IMR-90 (cell line): ENCODE data around the gene RALGAPA1.

Source experiments
- CEBPB ChIP-seq: IDR thresholded peaks from 2 replicates; pipeline ENCODE4 v1.6.1; 2012; ENCODE audit warnings: low read depth, low read length, improper control_type of control experiment
- CTCF ChIP-seq: conservative IDR thresholded peaks from 2 replicates; pipeline ENCODE4 v1.5.1; 2012; ENCODE audit warnings: mild to moderate bottlenecking, low read depth, low read length, improper control_type of control experiment
- ELK1 ChIP-seq: fragments of 150-350 bp; IDR thresholded peaks from 2 replicates; pipeline ENCODE4 v1.6.1; 2016; ENCODE audit warnings: low read depth, mild to moderate bottlenecking, low read length, moderate library complexity, borderline replicate concordance
- FOS ChIP-seq: fragments of 150-350 bp; IDR thresholded peaks from 2 replicates; pipeline ENCODE4 v1.6.1; 2016; ENCODE audit warnings: low read depth, low read length
- MAFK ChIP-seq: IDR thresholded peaks from 2 replicates; pipeline ENCODE4 v1.6.1; 2012; ENCODE audit warnings: low read depth, low read length, improper control_type of control experiment
- MAZ ChIP-seq: IDR thresholded peaks from 2 replicates; pipeline ENCODE4 v1.6.1; 2012; ENCODE audit warnings: low read depth, mild to moderate bottlenecking, low read length, improper control_type of control experiment, moderate library complexity, borderline replicate concordance
- MXI1 ChIP-seq: IDR thresholded peaks from 2 replicates; pipeline ENCODE4 v1.6.1; 2012; ENCODE audit warnings: low read depth, mild to moderate bottlenecking, low read length, moderate library complexity, borderline replicate concordance
- POLR2A ChIP-seq: IDR thresholded peaks from 2 replicates; pipeline ENCODE4 v1.6.1; 2012; ENCODE audit warnings: mild to moderate bottlenecking, low read depth, low read length
- RAD21 ChIP-seq: IDR thresholded peaks from 2 replicates; pipeline ENCODE4 v1.6.1; 2012; ENCODE audit warnings: low read length, improper control_type of control experiment
- SMC3 ChIP-seq: fragments of 150-350 bp; IDR thresholded peaks from 2 replicates; pipeline ENCODE4 v1.6.1; 2016; ENCODE audit warnings: low read depth, mild to moderate bottlenecking, antibody characterized with exemption, low read length, moderate library complexity
- USF2 ChIP-seq: fragments of 150-350 bp; IDR thresholded peaks from 2 replicates; pipeline ENCODE4 v1.6.1; 2017; ENCODE audit warnings: mild to moderate bottlenecking, antibody characterized with exemption, low read length, low read depth

GRCh38 chr14:35519986-35520385 is 289.1 kb downstream of the RALGAPA1 start:
- TF ChIP-seq USF2 (no peak), CTCF (no peak), MXI1 (no peak), POLR2A (no peak), ELK1 (no peak), SMC3 (no peak), MAZ (no peak), MAFK (no peak), RAD21 (no peak), CEBPB (no peak), FOS (no peak)
